ENCODE measurements around the gene SETD4.

DNA sequence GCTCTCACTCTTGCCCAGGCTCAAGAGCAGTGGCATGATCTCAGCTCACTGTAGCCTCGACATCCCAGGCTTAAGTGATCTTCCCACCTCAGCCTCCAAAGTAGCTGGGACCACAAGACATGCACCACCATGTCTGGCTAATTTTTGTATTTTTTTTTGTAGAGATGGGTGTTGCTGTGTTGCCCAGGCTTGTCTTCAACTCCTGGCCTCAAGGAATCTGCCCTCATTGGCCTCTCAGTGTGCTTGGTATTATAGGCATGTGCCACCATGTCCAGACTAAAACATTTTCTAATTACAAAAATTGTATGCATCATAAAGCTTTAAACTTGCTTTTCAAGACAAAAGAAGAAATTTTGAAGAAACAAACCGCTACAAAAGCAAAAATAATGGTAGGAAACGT, 29.6 kb upstream of the SETD4 start:
- TF ChIP-seq, protein P1, sequence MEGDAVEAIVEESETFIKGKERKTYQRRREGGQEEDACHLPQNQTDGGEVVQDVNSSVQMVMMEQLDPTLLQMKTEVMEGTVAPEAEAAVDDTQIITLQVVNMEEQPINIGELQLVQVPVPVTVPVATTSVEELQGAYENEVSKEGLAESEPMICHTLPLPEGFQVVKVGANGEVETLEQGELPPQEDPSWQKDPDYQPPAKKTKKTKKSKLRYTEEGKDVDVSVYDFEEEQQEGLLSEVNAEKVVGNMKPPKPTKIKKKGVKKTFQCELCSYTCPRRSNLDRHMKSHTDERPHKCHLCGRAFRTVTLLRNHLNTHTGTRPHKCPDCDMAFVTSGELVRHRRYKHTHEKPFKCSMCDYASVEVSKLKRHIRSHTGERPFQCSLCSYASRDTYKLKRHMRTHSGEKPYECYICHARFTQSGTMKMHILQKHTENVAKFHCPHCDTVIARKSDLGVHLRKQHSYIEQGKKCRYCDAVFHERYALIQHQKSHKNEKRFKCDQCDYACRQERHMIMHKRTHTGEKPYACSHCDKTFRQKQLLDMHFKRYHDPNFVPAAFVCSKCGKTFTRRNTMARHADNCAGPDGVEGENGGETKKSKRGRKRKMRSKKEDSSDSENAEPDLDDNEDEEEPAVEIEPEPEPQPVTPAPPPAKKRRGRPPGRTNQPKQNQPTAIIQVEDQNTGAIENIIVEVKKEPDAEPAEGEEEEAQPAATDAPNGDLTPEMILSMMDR (IDR thresholded peaks at IDR 0.05) = no peak
- TF ChIP-seq POLR2A (IDR thresholded peaks at IDR 0.05) = no peak

Measured in tibial nerve (tissue), 3 donors.